ENCODE measurements around the gene VPS36.

GRCh38 chr13:52450012-52450792 is at the start of gene VPS36:
- peak; percentile 93 for TF ChIP-seq CTCF (IDR thresholded peaks at IDR 0.05)
- peak; percentile 74 for TF ChIP-seq MAX (IDR thresholded peaks at IDR 0.05)
- TF ChIP-seq HOXA7 (CRISPR knock-in tag; IDR thresholded peaks at IDR 0.05), result no peak
- TF ChIP-seq BHLHE40 (IDR thresholded peaks at IDR 0.05; ENCODE audit: low read depth, low read length), result no peak
- no peak for TF ChIP-seq KDM1A (IDR thresholded peaks at IDR 0.05; ENCODE audit: low read depth)
- no peak for TF ChIP-seq ZFP36 (IDR thresholded peaks at IDR 0.05; ENCODE audit: borderline replicate concordance, partially characterized antibody)
- no peak for TF ChIP-seq CHD4 (IDR thresholded peaks at IDR 0.05; ENCODE audit: borderline replicate concordance)
- no peak for TF ChIP-seq EP300 (IDR thresholded peaks at IDR 0.05)
- TF ChIP-seq RCOR1 (IDR thresholded peaks at IDR 0.05; ENCODE audit: low read depth, low read length), result no peak

Data from A549 (cell line).